ENCODE results near the gene CHD5. TPM values are rescaled to one million over a fixed set of nuclear protein-coding genes. Genes with fewer than 3 reads are reported as not detected.

CHD5 gene
- total RNA-seq, 1 experiment from 2014 or later = 62.9 TPM

GRCh38 chr1:6106977-6107376 is 73.1 kb downstream of the CHD5 start:
- H3K9me3 ChIP-seq (ENCODE audit: control insufficient read depth, insufficient read depth, low read depth, low read length) = no peaks in the 10 kb centered on the region
- peaks cover 6% of the 10 kb centered on the region for H3K4me1 ChIP-seq (ENCODE audit: control insufficient read depth, insufficient read depth, low read length)
- DNase-seq (ENCODE audit: low read depth, low spot score) = no peak
- ATAC-seq = no peak
- BruUV-seq (replicated peaks) = no TSS peak
- POLR2A ChIA-PET = no interaction called here
- CTCF ChIA-PET = no interaction called here
- H3K4me3 ChIP-seq (ENCODE audit: low read depth in 2 of 2, low read length in 2 of 2) = no peak overlapping the region
- no peak for TF ChIP-seq TCF7L2 (IDR thresholded peaks at IDR 0.05; ENCODE audit: low read depth, low read length)
- TF ChIP-seq CTCF (IDR thresholded peaks at IDR 0.05) = no peak
- no peaks in the 10 kb centered on the region for H3K27me3 ChIP-seq (ENCODE audit: control insufficient read depth, insufficient read depth, low read length)
- intact Hi-C loops (cut with micrococcal nuclease; ENCODE audit: unreplicated experiment) (loop anchor here (5.0 kb wide), 1 partner anchor 75 kb away; the partner anchor contains the start of gene CHD5), in situ Hi-C loops (cut with HindIII; ENCODE audit: low pct_unique_long_range_greater_than_20kb, low sequenced_read_pairs) (no loop called here)
- H3K36me3 ChIP-seq (ENCODE audit: control insufficient read depth, insufficient read depth, low read length) = no peaks in the 10 kb centered on the region; the same call in 1 of the 2 replicates
- no peak overlapping the region for H3K27ac ChIP-seq (ENCODE audit: low read length)

GRCh38 chr1:6106321-6106731 is 73.8 kb downstream of the CHD5 start:
- no peaks in the 10 kb centered on the region; the same call in 1 of the 2 replicates for H3K36me3 ChIP-seq (ENCODE audit: control insufficient read depth, insufficient read depth, low read length)
- in situ Hi-C loops (cut with HindIII; ENCODE audit: low pct_unique_long_range_greater_than_20kb, low sequenced_read_pairs) (no loop called here), intact Hi-C loops (cut with micrococcal nuclease; ENCODE audit: unreplicated experiment) (loop anchor here (5.0 kb wide), 1 partner anchor 76 kb away; the partner anchor contains the start of gene CHD5)
- H3K4me1 ChIP-seq (ENCODE audit: control insufficient read depth, insufficient read depth, low read length) = peaks cover 10% of the 10 kb centered on the region
- TF ChIP-seq CTCF (IDR thresholded peaks at IDR 0.05) = no peak
- no peak for TF ChIP-seq TCF7L2 (IDR thresholded peaks at IDR 0.05; ENCODE audit: low read depth, low read length)
- H3K27me3 ChIP-seq (ENCODE audit: control insufficient read depth, insufficient read depth, low read length) = no peaks in the 10 kb centered on the region
- no peak overlapping the region for H3K4me3 ChIP-seq (ENCODE audit: low read depth in 2 of 2, low read length in 2 of 2)
- DNase-seq (ENCODE audit: low read depth, low spot score) (no peak), ATAC-seq (no peak)
- H3K9me3 ChIP-seq (ENCODE audit: control insufficient read depth, insufficient read depth, low read depth, low read length) = no peaks in the 10 kb centered on the region
- ChIA-PET CTCF (no interaction called here), POLR2A (no interaction called here)
- no TSS peak for BruUV-seq (replicated peaks)
- H3K27ac ChIP-seq (ENCODE audit: low read length) = no peak overlapping the region

- no peak for DNase-seq (ENCODE audit: low read depth, low spot score)
- Histone ChIP-seq H3K4me3 (ENCODE audit: low read depth in 2 of 2, low read length in 2 of 2) (no peak overlapping the region), H3K27ac (ENCODE audit: low read length) (no peak overlapping the region), H3K27me3 (ENCODE audit: control insufficient read depth, insufficient read depth, low read length) (no peaks in the 10 kb centered on the region), H3K4me1 (ENCODE audit: control insufficient read depth, insufficient read depth, low read length) (peaks cover 15% of the 10 kb centered on the region), H3K9me3 (ENCODE audit: control insufficient read depth, insufficient read depth, low read depth, low read length) (no peaks in the 10 kb centered on the region), H3K36me3 (ENCODE audit: control insufficient read depth, insufficient read depth, low read length) (no peaks in the 10 kb centered on the region; the same call in 1 of the 2 replicates)
- intact Hi-C loops (cut with micrococcal nuclease; ENCODE audit: unreplicated experiment) = loop anchor here (5.0 kb wide), 1 partner anchor 77 kb away; the partner anchor contains the start of gene CHD5
- no peak for ATAC-seq
- ChIA-PET CTCF (no interaction called here), POLR2A (no interaction called here)
- BruUV-seq (replicated peaks) = no TSS peak
- TF ChIP-seq TCF7L2 (IDR thresholded peaks at IDR 0.05; ENCODE audit: low read depth, low read length) (no peak), POLR2AphosphoS5 (IDR thresholded peaks at IDR 0.05; ENCODE audit: low read depth, low read length) (no peak), REST (IDR thresholded peaks at IDR 0.05; ENCODE audit: insufficient read depth in 1 of 2, low read depth in 2 of 2, low read length in 1 of 2) (no peak), SIN3A (IDR thresholded peaks at IDR 0.05; ENCODE audit: borderline replicate concordance, insufficient read depth, low read depth, low read length) (no peak), CTCF (IDR thresholded peaks at IDR 0.05) (no peak)
- in situ Hi-C loops (cut with HindIII; ENCODE audit: low pct_unique_long_range_greater_than_20kb, low sequenced_read_pairs) = no loop called here
These were observed 74.4 kb downstream of the CHD5 start for GRCh38 chr1:6105763-6106162.
